ENCODE measurements around the gene FAM76A.

The FAM76A gene

GRCh38 chr1:27811741-27812500 lies 86.2 kb downstream of the FAM76A start:
- Histone ChIP-seq H3K36me3 (ENCODE audit: insufficient read depth, low read length) (no peaks in the 10 kb centered on the region), H3K9me3 (ENCODE audit: control insufficient read depth, insufficient read depth, low read length) (no peaks in the 10 kb centered on the region), H3K4me1 (ENCODE audit: insufficient read depth, low read length) (peaks cover 4% of the 10 kb centered on the region; the same call in 1 of the 2 replicates), H3K9ac (ENCODE audit: low read depth, low read length) (no peak overlapping the region)

Measured in ES-I3 (cell line).